ENCODE data around the gene USB1. TPM values are rescaled to one million over a fixed set of nuclear protein-coding genes. Genes with fewer than 3 reads are reported as not detected.

Gene USB1
- 10 to 100 TPM; 64.7 to 86.0 (median 84.8) TPM for total RNA-seq
- total RNA-seq (2013) = 20.3 TPM

- Mint-ChIP-seq H3K27me3 (ENCODE audit: low read depth in 2 of 2) (no peaks in the 10 kb centered on the region), H3K4me1 (peaks cover 55 to 64% of the 10 kb centered on the region in 2 donors), H3K27ac (peak within 1 kb of the TSS; percentile 86 to 90), H3K4me3 (peak within 1 kb of the TSS; percentile 92), H3K36me3 (no peaks in the 10 kb centered on the region), H3K9me3 (no peaks in the 10 kb centered on the region)
- H3K27me3 ChIP-seq (ENCODE audit: control insufficient read depth, insufficient read depth, low read length) = no peaks in the 10 kb centered on the region
- H3K36me3 ChIP-seq (ENCODE audit: control insufficient read depth, insufficient read depth, low read length) = peaks cover 29% of the 10 kb centered on the region
- peaks cover 56% of the 10 kb centered on the region for H3K4me1 ChIP-seq (ENCODE audit: control insufficient read depth, insufficient read depth, low read length)
- H3K27ac ChIP-seq (ENCODE audit: low read length) = peak within 1 kb of the TSS; percentile 86
- intact Hi-C loops (cut with micrococcal nuclease) = loop anchor here (1.0 to 10.0 kb wide), 4 partner anchors 198 to 336 kb away; partner anchors contain the start of genes ADGRG3, KATNB1 and KIFC3
- TF ChIP-seq CTCF (IDR thresholded peaks at IDR 0.05) = peak; percentile 81
- ATAC-seq (peak; percentile 78 to 92 (median 80)), DNase-seq (peak; percentile 91 to 92)
- under 1% methylated on average over 79 of the region's 81 CpGs for whole genome bisulfite sequencing (ENCODE audit: insufficient coverage)
- peak within 1 kb of the TSS; percentile 84 for H3K4me3 ChIP-seq (ENCODE audit: low read length)
- no peaks in the 10 kb centered on the region for H3K9me3 ChIP-seq (ENCODE audit: control insufficient read depth, insufficient read depth, low read length)
Observed at GRCh38 chr16:58000706-58001676, at the start of gene USB1. Gene USB1 (plus strand): TSS chr16:58001407. CDS start chr16:58001484, 77 bp downstream.

GRCh38 chr16:57952909-57953308, 48.3 kb upstream of the USB1 start:
- intact Hi-C loops (cut with micrococcal nuclease) = no loop called here
- H3K9me3 Mint-ChIP-seq = no peaks in the 10 kb centered on the region
- Histone ChIP-seq H3K4me1 (ENCODE audit: control insufficient read depth, insufficient read depth, low read length) (no peaks in the 10 kb centered on the region), H3K36me3 (ENCODE audit: control insufficient read depth, insufficient read depth, low read length) (no peaks in the 10 kb centered on the region), H3K4me3 (ENCODE audit: low read length) (no peak overlapping the region), H3K27ac (ENCODE audit: low read length) (no peak overlapping the region), H3K9me3 (ENCODE audit: control insufficient read depth, insufficient read depth, low read length) (no peaks in the 10 kb centered on the region), H3K27me3 (ENCODE audit: control insufficient read depth, insufficient read depth, low read length) (no peaks in the 10 kb centered on the region)
- H3K4me1 Mint-ChIP-seq = no peaks in the 10 kb centered on the region
- no peak overlapping the region for H3K4me3 Mint-ChIP-seq
- ATAC-seq (no peak), DNase-seq (no peak)
- H3K27ac Mint-ChIP-seq = no peak overlapping the region
- H3K36me3 Mint-ChIP-seq = no peaks in the 10 kb centered on the region
- TF ChIP-seq CTCF (IDR thresholded peaks at IDR 0.05) = no peak
- WGBS (ENCODE audit: insufficient coverage) = 92% methylated on average over 9 of the region's 9 CpGs
- H3K27me3 Mint-ChIP-seq (ENCODE audit: low read depth in 2 of 2) = no peaks in the 10 kb centered on the region

GRCh38 chr16:57953857-57954256, 47.4 kb upstream of the USB1 start:
- H3K27ac ChIP-seq (ENCODE audit: low read length) = no peak overlapping the region
- H3K36me3 ChIP-seq (ENCODE audit: control insufficient read depth, insufficient read depth, low read length) = no peaks in the 10 kb centered on the region
- WGBS (ENCODE audit: insufficient coverage) = 100% methylated on average over 1 of the region's 1 CpG
- DNase-seq (no peak), ATAC-seq (no peak)
- no peaks in the 10 kb centered on the region for H3K4me1 Mint-ChIP-seq
- no peak overlapping the region for H3K27ac Mint-ChIP-seq
- no peak overlapping the region for H3K4me3 Mint-ChIP-seq
- no peaks in the 10 kb centered on the region for H3K9me3 Mint-ChIP-seq
- no peak for TF ChIP-seq CTCF (IDR thresholded peaks at IDR 0.05)
- no peaks in the 10 kb centered on the region for H3K9me3 ChIP-seq (ENCODE audit: control insufficient read depth, insufficient read depth, low read length)
- no peaks in the 10 kb centered on the region for H3K27me3 Mint-ChIP-seq (ENCODE audit: low read depth in 2 of 2)
- H3K27me3 ChIP-seq (ENCODE audit: control insufficient read depth, insufficient read depth, low read length) = no peaks in the 10 kb centered on the region
- no peaks in the 10 kb centered on the region for H3K36me3 Mint-ChIP-seq
- intact Hi-C loops (cut with micrococcal nuclease) = no loop called here
- no peaks in the 10 kb centered on the region for H3K4me1 ChIP-seq (ENCODE audit: control insufficient read depth, insufficient read depth, low read length)
- no peak overlapping the region for H3K4me3 ChIP-seq (ENCODE audit: low read length)
